EH (cell line): ENCODE results near the gene ZNF695.

Source experiments
- DNase-seq: peaks from one replicate; pipeline ENCODE4 v3.0.0-alpha.2; 2015; ENCODE audit warnings: low read depth

The ZNF695 gene

DNA sequence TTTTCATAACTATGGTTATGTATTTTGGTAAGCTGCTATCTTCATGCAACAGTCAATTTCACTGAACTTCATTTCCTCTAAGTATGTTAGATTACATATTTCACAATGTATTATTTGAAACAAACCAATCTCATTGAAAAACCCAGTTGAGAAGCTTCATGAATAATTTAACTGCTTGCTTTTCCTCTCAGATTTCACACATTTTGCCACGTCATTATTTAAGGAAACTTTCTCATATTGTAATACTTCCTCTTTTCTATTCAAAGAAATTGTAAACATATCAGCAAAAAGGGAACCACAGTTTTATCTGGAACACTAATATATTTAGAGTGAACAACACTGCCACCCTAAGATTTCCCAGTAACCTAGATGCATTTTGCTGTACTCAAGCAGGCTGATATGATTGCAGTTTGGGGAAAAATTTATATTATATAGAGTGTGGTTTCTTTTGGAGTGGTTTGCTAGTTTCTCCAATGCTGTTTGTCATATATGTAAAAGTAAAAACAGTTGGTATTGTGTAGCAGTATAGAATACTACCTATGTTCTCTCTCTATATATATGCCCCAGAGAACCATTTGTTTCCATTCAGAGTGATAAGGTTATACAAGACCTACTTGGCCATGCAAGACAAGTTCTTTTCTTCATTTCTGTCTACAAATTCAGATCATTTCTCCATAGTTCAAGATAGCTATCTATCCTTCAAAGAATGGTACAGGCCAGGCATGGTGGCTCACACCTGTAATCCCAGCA, 47.7 kb downstream of the ZNF695 start:
- DNase-seq = no peak

DNA sequence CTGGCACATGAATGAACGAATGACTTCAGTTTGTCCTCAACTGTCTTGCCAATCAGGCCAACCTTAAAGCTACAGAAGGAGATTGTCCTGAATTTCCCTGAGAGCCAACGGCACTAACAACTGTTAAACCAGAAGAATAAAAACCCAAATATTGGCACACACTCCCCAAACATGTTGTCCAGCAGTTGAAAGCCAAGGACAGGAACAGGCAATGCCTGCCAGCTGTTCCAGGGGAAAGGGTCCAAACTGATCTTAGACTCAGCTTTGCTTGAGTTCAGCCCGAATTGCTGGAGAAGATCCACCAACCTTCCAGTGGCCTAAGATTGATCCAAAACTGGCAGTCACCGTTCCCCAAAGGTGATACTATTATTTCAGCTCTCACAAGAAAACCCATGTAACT, 53.7 kb downstream of the ZNF695 start:
- DNase-seq = no peak

DNA sequence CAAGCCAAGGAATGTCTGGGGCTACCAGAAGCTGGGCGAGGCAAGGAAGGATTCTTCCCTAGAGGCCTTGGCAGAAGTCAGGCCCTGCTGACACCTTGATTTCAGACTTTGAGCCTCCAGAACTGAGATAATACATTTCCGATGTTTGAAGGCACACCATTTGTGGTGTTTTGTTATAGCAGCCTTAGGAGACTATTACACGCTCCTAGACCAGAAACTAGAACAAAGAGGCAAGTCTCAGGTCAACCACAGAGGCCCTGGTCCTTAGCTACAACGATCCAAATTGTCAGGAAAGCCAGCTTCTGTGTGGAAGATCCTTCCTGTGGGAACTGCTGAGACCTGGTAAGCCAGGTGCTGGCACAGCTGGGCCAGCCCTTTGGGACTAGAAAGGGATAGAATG, 56.4 kb downstream of the ZNF695 start:
- no peak for DNase-seq

DNA sequence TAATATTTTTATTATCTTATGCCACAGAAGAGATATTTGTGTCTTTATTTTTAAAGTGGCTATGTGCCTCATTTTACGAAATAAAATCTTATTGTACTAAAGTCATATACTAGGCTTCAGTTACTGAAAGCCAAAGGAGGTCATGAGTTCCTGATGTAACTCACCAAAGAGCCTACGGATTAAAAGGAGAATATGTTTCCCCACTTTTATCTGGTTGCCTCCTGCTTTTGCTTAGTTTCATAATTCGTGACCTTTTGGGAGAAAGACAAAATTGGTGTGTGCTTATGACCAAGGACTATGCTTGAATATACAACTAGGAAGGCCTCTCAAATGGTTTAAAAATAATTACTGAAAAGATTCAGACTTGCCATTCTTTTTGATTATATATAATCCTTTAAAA, 57.9 kb downstream of the ZNF695 start:
- no peak for DNase-seq

DNA sequence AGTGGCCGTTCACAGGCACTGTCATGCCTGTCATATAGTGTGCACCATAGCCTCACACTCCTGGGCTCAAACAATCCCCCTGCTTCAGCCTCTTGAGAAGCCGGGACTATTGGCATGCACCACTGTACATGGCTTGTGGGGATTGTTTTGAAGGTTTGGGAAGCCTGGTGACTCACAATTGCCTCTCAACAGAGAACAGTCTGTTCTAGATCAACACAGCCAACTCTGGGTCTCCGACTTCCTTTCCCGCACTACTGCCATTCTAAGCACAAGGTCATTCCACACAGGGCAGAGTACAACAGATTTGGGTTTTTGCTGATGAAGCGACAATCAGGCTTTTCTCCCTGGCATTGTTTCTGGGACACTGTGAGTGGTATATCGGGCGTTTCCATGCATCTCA, 60.6 kb downstream of the ZNF695 start:
- DNase-seq = peak; percentile 59

DNA sequence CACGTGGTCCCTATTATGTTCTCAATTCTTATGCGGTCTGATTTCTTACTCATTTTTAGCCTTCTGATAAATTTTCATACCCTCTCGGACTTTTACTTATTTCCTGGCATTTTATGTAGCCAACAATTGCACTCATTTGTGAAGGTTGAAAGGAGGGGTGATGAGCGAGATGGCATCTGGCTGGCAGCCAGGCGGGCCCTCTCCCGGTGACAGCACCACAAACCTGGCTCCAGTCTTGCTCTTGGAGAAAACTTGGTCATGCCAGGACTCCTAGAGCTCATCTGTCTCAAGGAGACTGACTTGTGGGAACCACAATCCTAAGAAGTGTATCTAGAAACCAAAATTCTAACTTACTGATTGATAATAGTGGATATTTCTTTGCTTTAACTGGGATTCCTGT, 61.5 kb downstream of the ZNF695 start:
- DNase-seq = no peak
